ENCODE measurements around the gene TAPBP. TPM values are rescaled to one million over a fixed set of nuclear protein-coding genes. Genes with fewer than 3 reads are reported as not detected.

TAPBP gene
- total RNA-seq, 1 donor from 2014 or later: 59.9 TPM

- intact Hi-C loops (cut with DNase I): no loop called here
- no peaks in the 10 kb centered on the region for H3K9me3 ChIP-seq
- H3K27ac ChIP-seq: no peak overlapping the region
- H3K4me3 ChIP-seq: no peak overlapping the region
- no peaks in the 10 kb centered on the region for H3K36me3 ChIP-seq
- H3K27me3 ChIP-seq: no peaks in the 10 kb centered on the region
- H3K4me1 ChIP-seq: no peaks in the 10 kb centered on the region
- DNase-seq (ENCODE audit: extremely low spot score in 2 of 2): no peak
- no peak for TF ChIP-seq POLR2AphosphoS5 (IDR thresholded peaks at IDR 0.05; ENCODE audit: insufficient read depth in 1 of 2, low read depth in 1 of 2)
- no peak for TF ChIP-seq POLR2A (IDR thresholded peaks at IDR 0.05)
- no peak for TF ChIP-seq CTCF (IDR thresholded peaks at IDR 0.05)
These were observed 22.0 kb upstream of the TAPBP start for GRCh38 chr6:33335916-33336315.

GRCh38 chr6:33333666-33334065 is 19.8 kb upstream of the TAPBP start:
- Histone ChIP-seq H3K27me3 (no peaks in the 10 kb centered on the region), H3K9me3 (no peaks in the 10 kb centered on the region), H3K36me3 (no peaks in the 10 kb centered on the region), H3K4me3 (no peak overlapping the region), H3K27ac (no peak overlapping the region), H3K4me1 (no peaks in the 10 kb centered on the region)
- TF ChIP-seq CTCF (IDR thresholded peaks at IDR 0.05) (no peak), POLR2A (IDR thresholded peaks at IDR 0.05) (no peak), POLR2AphosphoS5 (IDR thresholded peaks at IDR 0.05; ENCODE audit: insufficient read depth in 1 of 2, low read depth in 1 of 2) (no peak)
- intact Hi-C loops (cut with DNase I): no loop called here
- no peak for DNase-seq (ENCODE audit: extremely low spot score in 2 of 2)

GRCh38 chr6:33330736-33331135 is 16.9 kb upstream of the TAPBP start:
- DNase-seq (ENCODE audit: extremely low spot score in 2 of 2): no peak
- Histone ChIP-seq H3K4me1 (no peaks in the 10 kb centered on the region), H3K27ac (no peak overlapping the region), H3K9me3 (no peaks in the 10 kb centered on the region), H3K27me3 (no peaks in the 10 kb centered on the region), H3K36me3 (no peaks in the 10 kb centered on the region), H3K4me3 (no peak overlapping the region)
- TF ChIP-seq POLR2AphosphoS5 (IDR thresholded peaks at IDR 0.05; ENCODE audit: insufficient read depth in 1 of 2, low read depth in 1 of 2): no peak
- intact Hi-C loops (cut with DNase I): no loop called here

- Histone ChIP-seq H3K36me3 (no peaks in the 10 kb centered on the region), H3K4me1 (peaks cover 2% of the 10 kb centered on the region), H3K4me3 (no peak overlapping the region), H3K27ac (no peak overlapping the region), H3K27me3 (no peaks in the 10 kb centered on the region), H3K9me3 (no peaks in the 10 kb centered on the region)
- intact Hi-C loops (cut with DNase I): no loop called here
- no peak for DNase-seq (ENCODE audit: extremely low spot score in 2 of 2)
- no peak for TF ChIP-seq CTCF (IDR thresholded peaks at IDR 0.05)
- no peak for TF ChIP-seq POLR2A (IDR thresholded peaks at IDR 0.05)
- no peak for TF ChIP-seq POLR2AphosphoS5 (IDR thresholded peaks at IDR 0.05; ENCODE audit: insufficient read depth in 1 of 2, low read depth in 1 of 2)
These were observed 15.2 kb upstream of the TAPBP start for GRCh38 chr6:33329058-33329457.

GRCh38 chr6:33324125-33324524 is 10.2 kb upstream of the TAPBP start:
- Histone ChIP-seq H3K4me3 (peak overlapping the region in 1 of 2 donors; percentile 92), H3K4me1 (peaks cover 40% of the 10 kb centered on the region), H3K9me3 (no peaks in the 10 kb centered on the region), H3K27me3 (no peaks in the 10 kb centered on the region), H3K36me3 (peaks cover 0 to 20% of the 10 kb centered on the region in 2 donors), H3K27ac (peak overlapping the region; percentile 90)
- TF ChIP-seq CTCF (IDR thresholded peaks at IDR 0.05) (no peak), POLR2A (IDR thresholded peaks at IDR 0.05) (no peak), POLR2AphosphoS5 (IDR thresholded peaks at IDR 0.05; ENCODE audit: insufficient read depth in 1 of 2, low read depth in 1 of 2) (no peak)
- DNase-seq (ENCODE audit: extremely low spot score in 2 of 2): no peak
- intact Hi-C loops (cut with DNase I): no loop called here

- Histone ChIP-seq H3K4me3 (peak overlapping the region; percentile 72 to 92), H3K27ac (peak overlapping the region; percentile 90), H3K27me3 (no peaks in the 10 kb centered on the region), H3K4me1 (peaks cover 44% of the 10 kb centered on the region), H3K36me3 (peaks cover 0 to 25% of the 10 kb centered on the region in 2 donors), H3K9me3 (no peaks in the 10 kb centered on the region)
- DNase-seq (ENCODE audit: extremely low spot score in 2 of 2): no peak
- TF ChIP-seq CTCF (IDR thresholded peaks at IDR 0.05): no peak
- TF ChIP-seq POLR2AphosphoS5 (IDR thresholded peaks at IDR 0.05; ENCODE audit: insufficient read depth in 1 of 2, low read depth in 1 of 2): no peak
- no peak for TF ChIP-seq POLR2A (IDR thresholded peaks at IDR 0.05)
- intact Hi-C loops (cut with DNase I): no loop called here
These were observed 9.7 kb upstream of the TAPBP start for GRCh38 chr6:33323623-33323948.

All from vagina (tissue), 2 donors.